ENCODE measurements around the gene BACH2. TPM values are rescaled to one million over a fixed set of nuclear protein-coding genes. Genes with fewer than 3 reads are reported as not detected.
A peak's percentile ranks its signal among the peaks of the same experiment; 100 is the strongest.

The BACH2 gene
- polyA plus RNA-seq, 1 experiment = 0.10 TPM

DNA sequence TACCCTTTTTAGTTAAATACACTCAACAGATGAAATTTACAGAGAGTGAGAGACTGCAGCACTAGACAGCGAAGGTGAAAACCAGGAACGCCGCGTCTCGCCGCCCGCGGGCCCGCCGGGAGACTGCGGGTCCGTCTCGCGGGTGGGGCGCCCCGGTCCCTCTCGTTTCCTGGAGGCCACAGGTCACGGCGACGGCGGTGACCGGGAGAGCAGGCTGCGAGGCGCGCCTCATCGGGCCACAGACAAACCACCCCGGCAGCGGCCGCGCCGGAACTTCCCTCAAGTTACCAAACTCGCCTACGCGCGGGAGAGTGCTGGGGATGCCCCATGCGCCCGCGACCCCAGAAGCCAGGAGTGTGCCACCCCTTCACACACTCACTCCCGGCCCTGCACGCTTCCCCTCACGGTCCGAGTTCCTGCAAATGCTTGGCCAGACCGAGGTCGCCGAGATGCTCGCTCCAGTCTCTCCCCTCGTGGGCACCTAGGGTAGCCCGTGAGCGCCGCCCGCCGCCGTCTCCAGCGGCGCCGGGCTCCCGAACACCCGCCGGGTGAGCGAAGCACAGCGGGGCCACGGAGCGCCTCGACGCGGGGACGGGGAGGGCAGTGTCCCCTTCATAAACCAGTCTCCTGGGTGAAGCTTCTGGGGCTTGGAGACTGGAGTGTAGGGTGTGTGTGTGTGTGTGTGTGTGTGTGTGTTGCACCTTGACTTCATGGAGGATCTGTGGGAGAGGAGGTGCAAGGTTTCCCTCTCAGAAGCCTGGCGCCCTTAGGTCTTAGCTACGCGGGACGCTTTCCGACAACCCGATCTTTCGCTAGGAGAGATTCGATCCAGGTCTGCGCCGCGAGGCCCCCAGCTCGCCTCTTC, 1.4 kb downstream of the BACH2 start:
- H3K27me3 ChIP-seq (ENCODE audit: control insufficient read depth, insufficient read depth, low read length) = peaks cover 32% of the 10 kb centered on the region
- POLR2A ChIA-PET = no interaction called here
- no peaks in the 10 kb centered on the region for H3K36me3 ChIP-seq (ENCODE audit: control insufficient read depth, insufficient read depth, low read length)
- CTCF ChIA-PET = interaction anchor here (0.7 to 1.3 kb wide), 3 partner anchors 10 to 325 kb away, joined by 3 read pairs; no protein-coding TSS in a partner anchor
- DNase-seq (ENCODE audit: low read depth) = no peak
- peak overlapping the region; percentile 52 for H3K4me3 ChIP-seq (ENCODE audit: low read depth, low read length)
- TF ChIP-seq, protein P1, sequence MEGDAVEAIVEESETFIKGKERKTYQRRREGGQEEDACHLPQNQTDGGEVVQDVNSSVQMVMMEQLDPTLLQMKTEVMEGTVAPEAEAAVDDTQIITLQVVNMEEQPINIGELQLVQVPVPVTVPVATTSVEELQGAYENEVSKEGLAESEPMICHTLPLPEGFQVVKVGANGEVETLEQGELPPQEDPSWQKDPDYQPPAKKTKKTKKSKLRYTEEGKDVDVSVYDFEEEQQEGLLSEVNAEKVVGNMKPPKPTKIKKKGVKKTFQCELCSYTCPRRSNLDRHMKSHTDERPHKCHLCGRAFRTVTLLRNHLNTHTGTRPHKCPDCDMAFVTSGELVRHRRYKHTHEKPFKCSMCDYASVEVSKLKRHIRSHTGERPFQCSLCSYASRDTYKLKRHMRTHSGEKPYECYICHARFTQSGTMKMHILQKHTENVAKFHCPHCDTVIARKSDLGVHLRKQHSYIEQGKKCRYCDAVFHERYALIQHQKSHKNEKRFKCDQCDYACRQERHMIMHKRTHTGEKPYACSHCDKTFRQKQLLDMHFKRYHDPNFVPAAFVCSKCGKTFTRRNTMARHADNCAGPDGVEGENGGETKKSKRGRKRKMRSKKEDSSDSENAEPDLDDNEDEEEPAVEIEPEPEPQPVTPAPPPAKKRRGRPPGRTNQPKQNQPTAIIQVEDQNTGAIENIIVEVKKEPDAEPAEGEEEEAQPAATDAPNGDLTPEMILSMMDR (IDR thresholded peaks at IDR 0.05; ENCODE audit: insufficient read depth, low read depth, low read length) = no peak

DNA sequence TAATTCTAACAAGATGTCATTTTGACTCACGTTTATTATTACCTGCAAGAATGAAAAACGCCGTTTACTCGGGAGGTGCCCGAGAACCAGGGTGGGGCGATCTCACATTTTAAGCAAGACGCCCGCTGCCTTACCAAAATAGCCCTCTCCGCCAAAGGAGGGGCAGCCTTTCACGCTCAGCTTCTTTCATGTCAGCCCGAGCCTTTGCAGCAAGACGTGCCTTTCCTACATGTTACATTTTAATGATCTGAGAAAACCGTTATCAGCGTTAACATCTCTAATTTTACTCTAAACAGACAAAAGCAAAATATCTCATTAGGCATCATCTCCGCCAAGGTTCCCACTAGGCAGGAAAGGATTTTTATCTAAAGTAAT, 2.0 kb downstream of the BACH2 start:
- TF ChIP-seq, protein P1 (IDR thresholded peaks at IDR 0.05; ENCODE audit: insufficient read depth, low read depth, low read length) = no peak
- no peak overlapping the region for H3K4me3 ChIP-seq (ENCODE audit: low read depth, low read length)
- no peak for DNase-seq (ENCODE audit: low read depth)
- H3K27me3 ChIP-seq (ENCODE audit: control insufficient read depth, insufficient read depth, low read length) = peaks cover 32% of the 10 kb centered on the region
- no peaks in the 10 kb centered on the region for H3K36me3 ChIP-seq (ENCODE audit: control insufficient read depth, insufficient read depth, low read length)
- CTCF ChIA-PET = interaction anchor here (1.5 kb wide), 1 partner anchor 99 kb away, joined by 3 read pairs; no protein-coding TSS in a partner anchor
- POLR2A ChIA-PET = no interaction called here

DNA sequence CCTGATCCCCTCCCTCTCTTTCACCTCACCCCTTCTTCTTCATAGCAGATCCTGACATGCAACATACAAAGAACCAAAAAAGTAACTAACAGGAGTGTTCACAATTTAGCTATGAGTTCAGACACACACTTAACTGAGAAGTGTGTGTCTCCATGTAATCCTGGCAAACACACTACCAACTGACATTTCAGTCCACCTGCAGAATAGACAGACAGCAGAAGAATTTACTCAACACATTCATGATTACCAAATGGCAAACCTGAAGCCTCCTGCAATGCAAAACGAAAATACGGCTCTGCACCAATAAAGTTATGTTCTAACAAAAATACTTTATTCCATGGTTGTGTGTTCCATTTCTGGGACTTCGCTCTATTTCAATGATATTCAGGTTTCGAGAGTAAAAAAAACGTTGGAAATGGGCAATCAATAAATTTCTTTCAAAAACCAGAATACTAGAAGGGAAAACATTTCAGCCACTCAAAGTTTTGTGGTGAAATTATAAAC, 2.6 kb downstream of the BACH2 start:
- TF ChIP-seq, protein P1 (IDR thresholded peaks at IDR 0.05; ENCODE audit: insufficient read depth, low read depth, low read length) = no peak
- Histone ChIP-seq H3K27me3 (ENCODE audit: control insufficient read depth, insufficient read depth, low read length) (peaks cover 32% of the 10 kb centered on the region), H3K4me3 (ENCODE audit: low read depth, low read length) (no peak overlapping the region), H3K36me3 (ENCODE audit: control insufficient read depth, insufficient read depth, low read length) (no peaks in the 10 kb centered on the region)
- ChIA-PET CTCF (interaction anchor here (1.5 kb wide), 1 partner anchor 99 kb away, joined by 3 read pairs; no protein-coding TSS in a partner anchor), POLR2A (no interaction called here)
- no peak for DNase-seq (ENCODE audit: low read depth)

DNA sequence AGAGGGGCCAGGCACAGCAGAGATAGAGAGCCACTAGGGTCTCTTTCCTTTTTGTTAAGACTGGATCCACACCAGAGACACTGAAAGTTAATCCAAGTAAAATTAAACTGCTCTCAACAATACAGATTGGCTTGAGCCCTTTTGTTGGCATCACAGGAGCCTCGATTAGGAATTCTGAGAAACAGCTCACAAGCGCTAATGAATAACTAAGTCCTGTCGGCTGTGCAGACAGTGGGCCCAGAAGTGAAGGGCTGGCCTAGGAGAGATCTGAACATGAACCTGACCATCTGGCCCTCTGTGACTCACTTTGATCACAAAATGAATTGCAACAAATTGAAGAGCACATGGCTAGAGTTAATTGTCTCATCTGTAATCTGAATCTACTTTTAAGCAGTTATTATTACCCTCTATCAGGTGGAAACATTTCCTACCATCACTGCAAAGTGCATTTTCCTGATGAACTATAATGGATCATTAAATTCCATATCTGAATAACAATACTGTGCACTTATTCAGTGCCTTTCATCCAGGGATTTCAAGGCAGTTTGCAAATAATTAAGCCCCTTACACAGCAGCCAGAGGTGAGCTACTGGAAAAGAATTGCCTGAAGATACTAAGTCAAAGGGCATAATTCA, 3.2 kb downstream of the BACH2 start:
- peaks cover 30% of the 10 kb centered on the region for H3K27me3 ChIP-seq (ENCODE audit: control insufficient read depth, insufficient read depth, low read length)
- no peaks in the 10 kb centered on the region for H3K36me3 ChIP-seq (ENCODE audit: control insufficient read depth, insufficient read depth, low read length)
- TF ChIP-seq, protein P1 (IDR thresholded peaks at IDR 0.05; ENCODE audit: insufficient read depth, low read depth, low read length) = no peak
- POLR2A ChIA-PET = no interaction called here
- H3K4me3 ChIP-seq (ENCODE audit: low read depth, low read length) = no peak overlapping the region
- CTCF ChIA-PET = interaction anchor here (1.5 kb wide), 1 partner anchor 100 kb away, joined by 3 read pairs; no protein-coding TSS in a partner anchor
- DNase-seq (ENCODE audit: low read depth) = no peak

- POLR2A ChIA-PET = no interaction called here
Measured at GRCh38 chr6:90291565-90291964, 5.1 kb downstream of the BACH2 start.

More at GRCh38 chr6:90291565-90291964, 5.1 kb downstream of the BACH2 start:
- CTCF ChIA-PET = interaction anchor here (0.5 kb wide), 1 partner anchor 120 kb away, joined by 3 read pairs; no protein-coding TSS in a partner anchor
- TF ChIP-seq, protein P1 (IDR thresholded peaks at IDR 0.05; ENCODE audit: insufficient read depth, low read depth, low read length) = no peak
- Histone ChIP-seq H3K4me3 (ENCODE audit: low read depth, low read length) (no peak overlapping the region), H3K27me3 (ENCODE audit: control insufficient read depth, insufficient read depth, low read length) (peaks cover 22% of the 10 kb centered on the region), H3K36me3 (ENCODE audit: control insufficient read depth, insufficient read depth, low read length) (no peaks in the 10 kb centered on the region)
- DNase-seq (ENCODE audit: low read depth) = no peak

All from BJ (cell line).